Measurements from ENCODE around the gene MAD1L1.

DNA sequence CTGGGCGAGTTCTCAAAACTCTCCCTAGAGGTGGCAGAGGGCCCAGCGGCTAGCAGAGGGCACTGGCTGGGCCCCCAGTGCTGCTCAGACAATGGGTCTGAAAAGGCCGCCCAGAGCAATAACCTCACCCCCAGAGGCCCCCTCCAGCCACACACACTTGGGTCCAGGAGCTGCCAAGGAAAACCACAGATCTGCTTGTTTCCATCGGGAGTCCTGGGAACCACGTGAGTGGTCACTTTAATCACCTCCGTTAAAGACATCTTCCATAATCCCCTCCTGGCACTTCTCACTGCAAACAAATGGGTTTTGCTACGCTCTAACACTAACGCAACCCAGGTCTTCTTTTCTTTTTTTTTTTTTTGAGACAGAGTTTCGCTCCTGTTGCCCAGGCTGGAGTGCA lies 39.3 kb upstream of the MAD1L1 start:
- TF ChIP-seq, protein P1, sequence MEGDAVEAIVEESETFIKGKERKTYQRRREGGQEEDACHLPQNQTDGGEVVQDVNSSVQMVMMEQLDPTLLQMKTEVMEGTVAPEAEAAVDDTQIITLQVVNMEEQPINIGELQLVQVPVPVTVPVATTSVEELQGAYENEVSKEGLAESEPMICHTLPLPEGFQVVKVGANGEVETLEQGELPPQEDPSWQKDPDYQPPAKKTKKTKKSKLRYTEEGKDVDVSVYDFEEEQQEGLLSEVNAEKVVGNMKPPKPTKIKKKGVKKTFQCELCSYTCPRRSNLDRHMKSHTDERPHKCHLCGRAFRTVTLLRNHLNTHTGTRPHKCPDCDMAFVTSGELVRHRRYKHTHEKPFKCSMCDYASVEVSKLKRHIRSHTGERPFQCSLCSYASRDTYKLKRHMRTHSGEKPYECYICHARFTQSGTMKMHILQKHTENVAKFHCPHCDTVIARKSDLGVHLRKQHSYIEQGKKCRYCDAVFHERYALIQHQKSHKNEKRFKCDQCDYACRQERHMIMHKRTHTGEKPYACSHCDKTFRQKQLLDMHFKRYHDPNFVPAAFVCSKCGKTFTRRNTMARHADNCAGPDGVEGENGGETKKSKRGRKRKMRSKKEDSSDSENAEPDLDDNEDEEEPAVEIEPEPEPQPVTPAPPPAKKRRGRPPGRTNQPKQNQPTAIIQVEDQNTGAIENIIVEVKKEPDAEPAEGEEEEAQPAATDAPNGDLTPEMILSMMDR (IDR thresholded peaks at IDR 0.05 in 2 of 3, conservative IDR thresholded peaks at IDR 0.05 in 1 of 3; ENCODE audit: borderline replicate concordance in 1 of 3, insufficient read depth in 1 of 3, low read depth in 2 of 3, low read length in 2 of 3): no peak
- TF ChIP-seq EZH2 (IDR thresholded peaks at IDR 0.05) (no peak), POLR2AphosphoS5 (IDR thresholded peaks at IDR 0.05; ENCODE audit: low read depth, low read length) (no peak), FOSL1 (IDR thresholded peaks at IDR 0.05; ENCODE audit: low read depth) (no peak), EZH2phosphoT487 (IDR thresholded peaks at IDR 0.05; ENCODE audit: borderline replicate concordance) (no peak), POLR2A (IDR thresholded peaks at IDR 0.05; ENCODE audit: borderline replicate concordance, extremely low read depth, insufficient read depth, insufficient read length) (no peak)
- TF ChIP-seq, protein P2, sequence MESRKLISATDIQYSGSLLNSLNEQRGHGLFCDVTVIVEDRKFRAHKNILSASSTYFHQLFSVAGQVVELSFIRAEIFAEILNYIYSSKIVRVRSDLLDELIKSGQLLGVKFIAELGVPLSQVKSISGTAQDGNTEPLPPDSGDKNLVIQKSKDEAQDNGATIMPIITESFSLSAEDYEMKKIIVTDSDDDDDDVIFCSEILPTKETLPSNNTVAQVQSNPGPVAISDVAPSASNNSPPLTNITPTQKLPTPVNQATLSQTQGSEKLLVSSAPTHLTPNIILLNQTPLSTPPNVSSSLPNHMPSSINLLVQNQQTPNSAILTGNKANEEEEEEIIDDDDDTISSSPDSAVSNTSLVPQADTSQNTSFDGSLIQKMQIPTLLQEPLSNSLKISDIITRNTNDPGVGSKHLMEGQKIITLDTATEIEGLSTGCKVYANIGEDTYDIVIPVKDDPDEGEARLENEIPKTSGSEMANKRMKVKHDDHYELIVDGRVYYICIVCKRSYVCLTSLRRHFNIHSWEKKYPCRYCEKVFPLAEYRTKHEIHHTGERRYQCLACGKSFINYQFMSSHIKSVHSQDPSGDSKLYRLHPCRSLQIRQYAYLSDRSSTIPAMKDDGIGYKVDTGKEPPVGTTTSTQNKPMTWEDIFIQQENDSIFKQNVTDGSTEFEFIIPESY (IDR thresholded peaks at IDR 0.05; ENCODE audit: extremely low read depth, insufficient replicate concordance, low read length): no peak
- TF ChIP-seq, protein P3, sequence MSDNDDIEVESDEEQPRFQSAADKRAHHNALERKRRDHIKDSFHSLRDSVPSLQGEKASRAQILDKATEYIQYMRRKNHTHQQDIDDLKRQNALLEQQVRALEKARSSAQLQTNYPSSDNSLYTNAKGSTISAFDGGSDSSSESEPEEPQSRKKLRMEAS (IDR thresholded peaks at IDR 0.05): no peak
